B cell (primary cell): ENCODE results near the gene AANAT. TPM values are rescaled to one million over a fixed set of nuclear protein-coding genes. Genes with fewer than 3 reads are reported as not detected.

ENCODE experiments used
- ATAC-seq: fragments of 200-7000 bp; cut with Tn5 transposase; one replicate; pipeline ENCODE4 v1.10.0; 2021; ENCODE audit warnings: low read depth, mild to moderate bottlenecking, moderate number of reproducible peaks, moderate library complexity
- CTCF ChIA-PET: fragments of 350-600 bp; sonication (Branson Sonifier 250); formaldehyde crosslinking; loops from one replicate; lab custom pipeline; 2021; ENCODE audit warnings: antibody characterized with exemption, inconsistent platforms; lab: Charles Lee
- POLR2A ChIA-PET: fragments of 350-600 bp; sonication (Branson Sonifier 250); formaldehyde crosslinking; loops from one replicate; lab custom pipeline; 2021; ENCODE audit warnings: antibody characterized with exemption; lab: Charles Lee
- DNase-seq: peaks from one replicate; pipeline ENCODE4 v3.0.0; 2013
- H2AFZ ChIP-seq: 2 replicates; pipeline ENCODE4 v1.6.1; 2012; ENCODE audit warnings: mild to moderate bottlenecking, low read depth, low read length; ENCODE audit not compliant: insufficient read depth, poor library complexity, severe bottlenecking
- H3K27ac ChIP-seq, 2 donors: 1 replicate in 1 of 2; 2 replicates in 1 of 2; pipeline ENCODE4 v1.5.1; 2012 to 2013; ENCODE audit warnings: low read length in 2 of 2, mild to moderate bottlenecking in 2 of 2, moderate library complexity in 1 of 2
- H3K27me3 ChIP-seq, 4 experiments: fragments of 200-600 bp in 1 of 4; sonication (generic) in 1 of 4; replicated peaks in 1 of 4; 1 replicate in 2 of 4; 2 replicates in 2 of 4; pipeline versions ENCODE4 v1.6.1 to v1.7.0; 2013 to 2016; ENCODE audit warnings: low read length in 3 of 4, mild to moderate bottlenecking in 2 of 4, mixed read lengths in 1 of 4, moderate library complexity in 1 of 4; ENCODE audit not compliant: insufficient read depth in 4 of 4, control insufficient read depth in 3 of 4; ENCODE audit errors: control extremely low read depth in 1 of 4
- H3K36me3 ChIP-seq, 2 experiments: replicated peaks in 1 of 2; 1 replicate in 1 of 2; 2 replicates in 1 of 2; pipeline versions ENCODE4 v1.6.1 to v1.7.1; 2013; ENCODE audit warnings: low read length in 1 of 2; ENCODE audit not compliant: insufficient read depth in 2 of 2, control insufficient read depth in 1 of 2; ENCODE audit errors: control extremely low read depth in 1 of 2, extremely low read depth in 1 of 2
- H3K4me1 ChIP-seq, 2 donors: fragments of 200-600 bp in 1 of 2; sonication (generic) in 1 of 2; 1 replicate in 1 of 2; 2 replicates in 1 of 2; pipeline versions ENCODE4 v1.5.1 to v1.6.1; 2013 to 2017; ENCODE audit warnings: low read length in 2 of 2; ENCODE audit not compliant: control insufficient read depth in 2 of 2, insufficient read depth in 2 of 2
- H3K4me2 ChIP-seq: replicated peaks from 2 replicates; pipeline ENCODE3; 2012; ENCODE audit warnings: mild to moderate bottlenecking, low read depth, low read length; ENCODE audit not compliant: poor library complexity, severe bottlenecking
- H3K4me3 ChIP-seq, 5 experiments: fragments of 200-600 bp in 1 of 5; sonication (generic) in 1 of 5; 1 replicate in 3 of 5; 2 replicates in 2 of 5; pipeline versions ENCODE4 v1.5.1 to v1.7.0; 2011 to 2016; ENCODE audit warnings: low read length in 4 of 5, mild to moderate bottlenecking in 4 of 5, low read depth in 2 of 5, control low read depth in 1 of 5, moderate library complexity in 1 of 5; ENCODE audit not compliant: insufficient read depth in 1 of 5; ENCODE audit errors: control extremely low read depth in 1 of 5, extremely low read depth in 1 of 5
- H3K79me2 ChIP-seq: fragments of 200-600 bp; sonication (generic); one replicate; pipeline ENCODE4 v1.6.0; 2016; ENCODE audit warnings: low read length; ENCODE audit not compliant: control insufficient read depth, insufficient read depth
- H3K9ac ChIP-seq: fragments of 200-600 bp; sonication (generic); 2 replicates; pipeline ENCODE4 v1.6.1; 2017; ENCODE audit warnings: mild to moderate bottlenecking, low read length, moderate library complexity
- H3K9me3 ChIP-seq, 3 donors: one replicate each; pipeline versions ENCODE4 v1.6.1 to v1.7.1; 2013; ENCODE audit warnings: low read length in 2 of 3; ENCODE audit not compliant: control insufficient read depth in 2 of 3, insufficient read depth in 1 of 3; ENCODE audit errors: control extremely low read depth in 1 of 3
- H4K20me1 ChIP-seq: 2 replicates; pipeline ENCODE4 v1.6.0; 2012; ENCODE audit warnings: mild to moderate bottlenecking, low read length; ENCODE audit not compliant: insufficient read depth, control insufficient read depth, poor library complexity, severe bottlenecking
- H3K27ac Mint-ChIP-seq: one replicate; pipeline ENCODE4 v1.8.0; 2021; ENCODE audit warnings: mixed read lengths
- H3K27me3 Mint-ChIP-seq: one replicate; pipeline ENCODE4 v1.8.0; 2021; ENCODE audit warnings: mixed read lengths
- H3K4me1 Mint-ChIP-seq: one replicate; pipeline ENCODE4 v1.8.0; 2021; ENCODE audit warnings: mixed read lengths
- H3K4me3 Mint-ChIP-seq: one replicate; pipeline ENCODE4 v1.8.0; 2021; ENCODE audit warnings: mixed read lengths
- H3K9me3 Mint-ChIP-seq: one replicate; pipeline ENCODE4 v1.8.0; 2022; ENCODE audit warnings: mixed read lengths; ENCODE audit not compliant: insufficient read depth
- CTCF ChIP-seq: fragments of 200-600 bp; IDR thresholded peaks from one replicate; pipeline ENCODE4 v1.8.0; 2022; ENCODE audit warnings: antibody characterized with exemption, mild to moderate bottlenecking
- EZH2 ChIP-seq: IDR thresholded peaks from 2 replicates; pipeline ENCODE4 v1.6.1; 2012; ENCODE audit warnings: borderline replicate concordance, low read depth, mild to moderate bottlenecking, moderate library complexity, low read length; ENCODE audit not compliant: insufficient read depth, poor library complexity, severe bottlenecking
- WGBS: methylation state at CpG from one replicate; pipeline ENCODE4 v1.1.5; 2013; ENCODE audit warnings: missing lambda C conversion rate; ENCODE audit not compliant: insufficient coverage; 5-methylcytosine and 5-hydroxymethylcytosine counted together
- intact Hi-C: fragments of 100-400 bp; cut with micrococcal nuclease; formaldehyde crosslinking; loops from one replicate; pipeline ENCODE4 v1.10.0; 2022
- polyA plus RNA-seq: library from polyadenylated mRNA; depleted of rRNA; stranded (reverse); fragments of >200 nt; gene quantifications from 2 replicates; pipeline ENCODE4 v1.2.3, GENCODE V29; 2012
- total RNA-seq, 2 donors: library from RNA; stranded (reverse); fragments of 120-200 nt in 1 of 2; gene quantifications; 1 replicate in 1 of 2; 2 replicates in 1 of 2; pipeline versions ENCODE4 v1.2.3 to v1.2.4, GENCODE V29; 2013 to 2022

The AANAT gene
- total and polyA plus RNA-seq, 2 donors (not counting 1 experiment from before 2014, with no cell fraction given) = 0.42 to 0.94 TPM

DNA sequence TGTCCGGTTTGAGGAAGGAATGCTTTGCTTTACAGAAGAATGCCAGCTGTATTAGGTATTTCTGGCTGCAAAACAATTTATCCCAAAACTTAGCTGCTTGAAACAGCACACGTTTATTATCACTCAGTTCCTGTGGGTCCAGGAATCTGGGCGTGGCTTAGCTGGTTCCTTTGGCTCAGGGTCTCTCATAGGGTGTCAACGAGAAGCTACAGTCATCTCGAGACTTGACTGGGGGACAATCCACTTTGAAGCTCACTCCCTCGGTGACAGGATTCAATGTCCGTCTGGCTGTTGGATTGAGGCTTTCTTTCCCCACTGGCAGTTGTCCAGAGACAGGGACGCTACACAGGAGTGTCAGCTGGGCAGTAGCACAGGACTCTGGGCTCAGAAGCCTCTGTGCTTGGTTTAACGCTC is 43.4 kb downstream of the AANAT start:
- intact Hi-C loops = no loop called here
- no peaks in the 10 kb centered on the region for H3K36me3 ChIP-seq
- WGBS = 69% methylated on average over 9 of the region's 9 CpGs
- no peaks in the 10 kb centered on the region for H3K9me3 ChIP-seq
- ATAC-seq = no peak
- H3K4me3 ChIP-seq = no peak overlapping the region
- H3K4me3 Mint-ChIP-seq = no peak overlapping the region
- no peaks in the 10 kb centered on the region for H3K9me3 Mint-ChIP-seq
- H3K4me1 Mint-ChIP-seq = peaks cover 32% of the 10 kb centered on the region
- ChIA-PET POLR2A (interaction anchor here (0.5 kb wide), 1 partner anchor 44 kb away, joined by 9 read pairs; no protein-coding TSS in a partner anchor), CTCF (interaction anchor here (0.6 to 20.8 kb wide), 11 partner anchors 9 to 208 kb away, joined by 3 to 442 read pairs (median 6); partner anchors contain the start of genes AANAT and RHBDF2)
- no peaks in the 10 kb centered on the region for H4K20me1 ChIP-seq
- H3K9ac ChIP-seq = no peak overlapping the region
- H3K4me2 ChIP-seq = no peak overlapping the region
- H3K27ac ChIP-seq = no peak overlapping the region
- no peak overlapping the region for H2AFZ ChIP-seq
- peaks cover 2% of the 10 kb centered on the region for H3K27me3 Mint-ChIP-seq
- H3K4me1 ChIP-seq = peaks cover 14 to 19% of the 10 kb centered on the region in 2 donors
- peaks cover 5% of the 10 kb centered on the region for H3K79me2 ChIP-seq
- TF ChIP-seq CTCF = no peak
- TF ChIP-seq EZH2 = no peak
- H3K27ac Mint-ChIP-seq = peak overlapping the region; percentile 51
- DNase-seq = no peak
- H3K27me3 ChIP-seq = no peaks in the 10 kb centered on the region

- H3K4me3 ChIP-seq = no peak overlapping the region
- H3K4me3 Mint-ChIP-seq = no peak overlapping the region
- peaks cover 17 to 18% of the 10 kb centered on the region in 2 donors for H3K4me1 ChIP-seq
- H2AFZ ChIP-seq = no peak overlapping the region
- H3K27ac Mint-ChIP-seq = peak overlapping the region; percentile 51
- H3K4me1 Mint-ChIP-seq = peaks cover 31% of the 10 kb centered on the region
- no peaks in the 10 kb centered on the region for H3K27me3 ChIP-seq
- ATAC-seq (no peak), DNase-seq (no peak)
- no peaks in the 10 kb centered on the region for H3K9me3 ChIP-seq
- H3K4me2 ChIP-seq = no peak overlapping the region
- H3K79me2 ChIP-seq = no peaks in the 10 kb centered on the region
- intact Hi-C loops = no loop called here
- H3K27me3 Mint-ChIP-seq = peaks cover 2% of the 10 kb centered on the region
- ChIA-PET POLR2A (no interaction called here), CTCF (interaction anchor here (0.6 to 18.2 kb wide), 10 partner anchors 9 to 114 kb away, joined by 3 to 442 read pairs (median 6); partner anchors contain the start of genes AANAT and CYGB)
- no peaks in the 10 kb centered on the region for H4K20me1 ChIP-seq
- WGBS = 66% methylated on average over 4 of the region's 13 CpGs
- no peak overlapping the region for H3K9ac ChIP-seq
- no peak for TF ChIP-seq CTCF
- TF ChIP-seq EZH2 = no peak
- H3K36me3 ChIP-seq = no peaks in the 10 kb centered on the region
- H3K9me3 Mint-ChIP-seq = no peaks in the 10 kb centered on the region
- H3K27ac ChIP-seq = no peak overlapping the region
Observed at GRCh38 chr17:76511668-76512365, 44.4 kb downstream of the AANAT start.
